SK-N-SH (cell line): ENCODE data around the gene AXIN1.

ENCODE experiments used
- RAD21 ChIP-seq: IDR thresholded peaks from 2 replicates; pipeline ENCODE4 v1.6.1; 2012; ENCODE audit warnings: mild to moderate bottlenecking, low read length
- USF2 ChIP-seq: fragments of 150-350 bp; IDR thresholded peaks from 2 replicates; pipeline ENCODE4 v1.6.1; 2017; ENCODE audit warnings: antibody characterized with exemption, low read length, low read depth, borderline replicate concordance
- TF ChIP-seq, protein P1 (sequence below): fragments of 200-600 bp; sonication (generic); IDR thresholded peaks from 2 replicates; pipeline ENCODE4 v1.6.1; 2017; ENCODE audit warnings: antibody characterized with exemption, mild to moderate bottlenecking, moderate library complexity
- TF ChIP-seq, protein P2 (sequence below): IDR thresholded peaks from 2 replicates; pipeline ENCODE4; 2012

DNA sequence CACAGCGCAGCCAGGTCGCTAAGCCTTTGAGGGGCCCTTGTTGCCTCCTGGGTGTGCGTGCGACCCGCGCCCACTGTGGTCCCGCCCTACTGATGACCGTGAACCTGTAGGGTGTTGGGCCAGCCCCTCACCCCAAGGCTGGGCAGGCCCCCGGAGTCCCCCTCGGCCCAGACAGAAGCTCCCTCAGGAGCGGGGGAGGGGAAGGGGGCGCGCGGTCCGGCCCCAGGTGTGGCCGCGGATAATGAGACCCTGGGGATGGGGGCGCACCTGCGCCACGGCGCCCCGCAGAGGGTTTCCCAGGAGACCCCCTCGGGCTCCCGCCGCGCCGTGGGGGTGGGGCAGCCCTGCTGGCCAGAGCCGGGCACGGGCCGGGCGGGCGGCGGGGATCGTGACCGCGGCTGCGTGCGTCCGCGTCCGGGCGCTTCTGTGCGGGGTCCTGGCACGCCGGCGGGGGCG is 72.5 kb downstream of the AXIN1 start:
- TF ChIP-seq RAD21 (no peak), USF2 (no peak)
- TF ChIP-seq, protein P1, sequence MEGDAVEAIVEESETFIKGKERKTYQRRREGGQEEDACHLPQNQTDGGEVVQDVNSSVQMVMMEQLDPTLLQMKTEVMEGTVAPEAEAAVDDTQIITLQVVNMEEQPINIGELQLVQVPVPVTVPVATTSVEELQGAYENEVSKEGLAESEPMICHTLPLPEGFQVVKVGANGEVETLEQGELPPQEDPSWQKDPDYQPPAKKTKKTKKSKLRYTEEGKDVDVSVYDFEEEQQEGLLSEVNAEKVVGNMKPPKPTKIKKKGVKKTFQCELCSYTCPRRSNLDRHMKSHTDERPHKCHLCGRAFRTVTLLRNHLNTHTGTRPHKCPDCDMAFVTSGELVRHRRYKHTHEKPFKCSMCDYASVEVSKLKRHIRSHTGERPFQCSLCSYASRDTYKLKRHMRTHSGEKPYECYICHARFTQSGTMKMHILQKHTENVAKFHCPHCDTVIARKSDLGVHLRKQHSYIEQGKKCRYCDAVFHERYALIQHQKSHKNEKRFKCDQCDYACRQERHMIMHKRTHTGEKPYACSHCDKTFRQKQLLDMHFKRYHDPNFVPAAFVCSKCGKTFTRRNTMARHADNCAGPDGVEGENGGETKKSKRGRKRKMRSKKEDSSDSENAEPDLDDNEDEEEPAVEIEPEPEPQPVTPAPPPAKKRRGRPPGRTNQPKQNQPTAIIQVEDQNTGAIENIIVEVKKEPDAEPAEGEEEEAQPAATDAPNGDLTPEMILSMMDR, result no peak
- TF ChIP-seq, protein P2, sequence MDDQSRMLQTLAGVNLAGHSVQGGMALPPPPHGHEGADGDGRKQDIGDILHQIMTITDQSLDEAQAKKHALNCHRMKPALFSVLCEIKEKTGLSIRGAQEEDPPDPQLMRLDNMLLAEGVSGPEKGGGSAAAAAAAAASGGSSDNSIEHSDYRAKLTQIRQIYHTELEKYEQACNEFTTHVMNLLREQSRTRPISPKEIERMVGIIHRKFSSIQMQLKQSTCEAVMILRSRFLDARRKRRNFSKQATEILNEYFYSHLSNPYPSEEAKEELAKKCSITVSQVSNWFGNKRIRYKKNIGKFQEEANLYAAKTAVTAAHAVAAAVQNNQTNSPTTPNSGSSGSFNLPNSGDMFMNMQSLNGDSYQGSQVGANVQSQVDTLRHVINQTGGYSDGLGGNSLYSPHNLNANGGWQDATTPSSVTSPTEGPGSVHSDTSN, result no peak
